Nephron progenitor cell (in vitro differentiated cells): ENCODE results near the gene GABRD.

Experiments used
- DNase-seq: peaks from one replicate; pipeline ENCODE4 v3.0.0; 2021
- H3K27ac Mint-ChIP-seq: 2 replicates; pipeline ENCODE4 v1.8.0; 2021; ENCODE audit warnings: mild to moderate bottlenecking, moderate library complexity, mixed read lengths
- H3K27me3 Mint-ChIP-seq: 2 replicates; pipeline ENCODE4 v1.8.0; 2021; ENCODE audit warnings: mild to moderate bottlenecking, low read depth, mixed read lengths; ENCODE audit not compliant: poor library complexity
- H3K36me3 Mint-ChIP-seq: 2 replicates; pipeline ENCODE4 v1.8.0; 2021; ENCODE audit warnings: low read depth, mixed read lengths
- H3K4me1 Mint-ChIP-seq: 2 replicates; pipeline ENCODE4 v1.8.0; 2021; ENCODE audit warnings: mixed read lengths
- H3K4me3 Mint-ChIP-seq: 2 replicates; pipeline ENCODE4 v1.8.0; 2021; ENCODE audit warnings: mild to moderate bottlenecking, moderate library complexity, mixed read lengths
- H3K9me3 Mint-ChIP-seq: 2 replicates; pipeline ENCODE4 v1.8.0; 2021; ENCODE audit warnings: mild to moderate bottlenecking, moderate library complexity, mixed read lengths
- TF ChIP-seq, protein P1 (sequence below): fragments of 200-600 bp; sonication (generic); IDR thresholded peaks from 2 replicates; pipeline ENCODE4 v1.5.0; 2021; ENCODE audit warnings: antibody characterized with exemption

Gene GABRD

GRCh38 chr1:2060535-2060934 is 41.4 kb downstream of the GABRD start:
- peaks cover 5% of the 10 kb centered on the region for H3K4me1 Mint-ChIP-seq

GRCh38 chr1:2061065-2061778 is 42.1 kb downstream of the GABRD start:
- Mint-ChIP-seq H3K27ac (no peak overlapping the region), H3K27me3 (no peaks in the 10 kb centered on the region), H3K4me1 (peaks cover 5% of the 10 kb centered on the region), H3K9me3 (peaks cover 31% of the 10 kb centered on the region), H3K4me3 (no peak overlapping the region), H3K36me3 (peaks cover 44% of the 10 kb centered on the region)
- no peak for DNase-seq
- TF ChIP-seq, protein P1, sequence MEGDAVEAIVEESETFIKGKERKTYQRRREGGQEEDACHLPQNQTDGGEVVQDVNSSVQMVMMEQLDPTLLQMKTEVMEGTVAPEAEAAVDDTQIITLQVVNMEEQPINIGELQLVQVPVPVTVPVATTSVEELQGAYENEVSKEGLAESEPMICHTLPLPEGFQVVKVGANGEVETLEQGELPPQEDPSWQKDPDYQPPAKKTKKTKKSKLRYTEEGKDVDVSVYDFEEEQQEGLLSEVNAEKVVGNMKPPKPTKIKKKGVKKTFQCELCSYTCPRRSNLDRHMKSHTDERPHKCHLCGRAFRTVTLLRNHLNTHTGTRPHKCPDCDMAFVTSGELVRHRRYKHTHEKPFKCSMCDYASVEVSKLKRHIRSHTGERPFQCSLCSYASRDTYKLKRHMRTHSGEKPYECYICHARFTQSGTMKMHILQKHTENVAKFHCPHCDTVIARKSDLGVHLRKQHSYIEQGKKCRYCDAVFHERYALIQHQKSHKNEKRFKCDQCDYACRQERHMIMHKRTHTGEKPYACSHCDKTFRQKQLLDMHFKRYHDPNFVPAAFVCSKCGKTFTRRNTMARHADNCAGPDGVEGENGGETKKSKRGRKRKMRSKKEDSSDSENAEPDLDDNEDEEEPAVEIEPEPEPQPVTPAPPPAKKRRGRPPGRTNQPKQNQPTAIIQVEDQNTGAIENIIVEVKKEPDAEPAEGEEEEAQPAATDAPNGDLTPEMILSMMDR = no peak

More at GRCh38 chr1:2060535-2060934, 41.4 kb downstream of the GABRD start:
- Mint-ChIP-seq H3K27me3 (no peaks in the 10 kb centered on the region), H3K36me3 (peaks cover 42% of the 10 kb centered on the region), H3K27ac (no peak overlapping the region), H3K9me3 (peaks cover 24% of the 10 kb centered on the region), H3K4me3 (no peak overlapping the region)
- DNase-seq = no peak
- TF ChIP-seq, protein P1 = no peak

GRCh38 chr1:2065699-2066098 is 46.6 kb downstream of the GABRD start:
- peaks cover 39% of the 10 kb centered on the region for H3K9me3 Mint-ChIP-seq
- TF ChIP-seq, protein P1 = no peak
- no peak overlapping the region for H3K27ac Mint-ChIP-seq
- peaks cover 50% of the 10 kb centered on the region for H3K36me3 Mint-ChIP-seq
- no peak overlapping the region for H3K4me3 Mint-ChIP-seq
- H3K4me1 Mint-ChIP-seq = no peaks in the 10 kb centered on the region
- H3K27me3 Mint-ChIP-seq = peaks cover 2% of the 10 kb centered on the region
- DNase-seq = no peak

GRCh38 chr1:2067393-2067792 is 48.2 kb downstream of the GABRD start:
- peaks cover 2% of the 10 kb centered on the region for H3K27me3 Mint-ChIP-seq
- H3K36me3 Mint-ChIP-seq = peaks cover 45% of the 10 kb centered on the region
- H3K4me1 Mint-ChIP-seq = peaks cover 10% of the 10 kb centered on the region
- TF ChIP-seq, protein P1 = no peak
- no peak for DNase-seq
- H3K4me3 Mint-ChIP-seq = no peak overlapping the region
- H3K9me3 Mint-ChIP-seq = peaks cover 39% of the 10 kb centered on the region
- H3K27ac Mint-ChIP-seq = peak overlapping the region; percentile 30

GRCh38 chr1:2067981-2068380 is 48.8 kb downstream of the GABRD start:
- Mint-ChIP-seq H3K4me3 (no peak overlapping the region), H3K9me3 (peaks cover 39% of the 10 kb centered on the region), H3K27ac (no peak overlapping the region), H3K4me1 (peaks cover 14% of the 10 kb centered on the region), H3K36me3 (peaks cover 40% of the 10 kb centered on the region), H3K27me3 (peaks cover 2% of the 10 kb centered on the region)
- TF ChIP-seq, protein P1 = no peak
- DNase-seq = no peak

- no peak overlapping the region for H3K27ac Mint-ChIP-seq
- H3K36me3 Mint-ChIP-seq = peaks cover 32% of the 10 kb centered on the region
- no peak overlapping the region for H3K4me3 Mint-ChIP-seq
- peaks cover 2% of the 10 kb centered on the region for H3K27me3 Mint-ChIP-seq
- H3K9me3 Mint-ChIP-seq = peaks cover 31% of the 10 kb centered on the region
- TF ChIP-seq, protein P1 = no peak
- H3K4me1 Mint-ChIP-seq = peaks cover 23% of the 10 kb centered on the region
- no peak for DNase-seq
These were observed 49.8 kb downstream of the GABRD start for GRCh38 chr1:2068951-2069350.
